Sigmoid colon (tissue), 4 donors: ENCODE results near the gene PLS3.

Source experiments
- POLR2A ChIP-seq, 2 donors: fragments of 450-650 bp; IDR thresholded peaks; one replicate each; pipeline ENCODE4 v1.6.1; 2016; ENCODE audit warnings: antibody characterized with exemption in 2 of 2, mild to moderate bottlenecking in 2 of 2, moderate library complexity in 2 of 2
- POLR2AphosphoS5 ChIP-seq, 4 donors: sonication (generic); formaldehyde crosslinking; IDR thresholded peaks; one replicate each; pipeline ENCODE4 v1.6.1; 2017; ENCODE audit warnings: antibody characterized with exemption in 4 of 4
- TF ChIP-seq, protein P1 (sequence below), 4 experiments: fragments of 450-650 bp in 3 of 4; fragments of 200-600 bp in 1 of 4; IDR thresholded peaks; one replicate each; pipeline ENCODE4 v1.5.1; 2016 to 2019; ENCODE audit warnings: antibody characterized with exemption in 4 of 4, mild to moderate bottlenecking in 3 of 4, moderate library complexity in 2 of 4

DNA sequence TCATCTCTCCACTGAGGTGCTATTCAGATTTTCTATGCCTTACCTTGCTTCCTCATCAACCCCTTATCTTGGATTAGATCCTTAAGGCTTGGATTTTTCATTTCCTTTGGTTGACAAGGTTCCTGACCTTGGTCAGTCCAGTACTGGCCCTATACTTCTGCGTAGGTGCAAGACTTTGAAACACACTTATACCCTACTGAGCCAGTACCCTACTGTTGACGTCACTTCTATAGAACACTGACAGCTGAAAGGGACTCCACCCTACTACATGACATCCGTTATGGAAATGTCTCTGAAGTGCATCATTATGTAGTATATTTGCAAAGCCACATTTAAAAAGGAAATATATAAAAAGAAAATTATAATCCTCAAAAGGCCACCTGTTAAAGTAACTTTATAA, 12.0 kb upstream of the PLS3 start:
- TF ChIP-seq, protein P1, sequence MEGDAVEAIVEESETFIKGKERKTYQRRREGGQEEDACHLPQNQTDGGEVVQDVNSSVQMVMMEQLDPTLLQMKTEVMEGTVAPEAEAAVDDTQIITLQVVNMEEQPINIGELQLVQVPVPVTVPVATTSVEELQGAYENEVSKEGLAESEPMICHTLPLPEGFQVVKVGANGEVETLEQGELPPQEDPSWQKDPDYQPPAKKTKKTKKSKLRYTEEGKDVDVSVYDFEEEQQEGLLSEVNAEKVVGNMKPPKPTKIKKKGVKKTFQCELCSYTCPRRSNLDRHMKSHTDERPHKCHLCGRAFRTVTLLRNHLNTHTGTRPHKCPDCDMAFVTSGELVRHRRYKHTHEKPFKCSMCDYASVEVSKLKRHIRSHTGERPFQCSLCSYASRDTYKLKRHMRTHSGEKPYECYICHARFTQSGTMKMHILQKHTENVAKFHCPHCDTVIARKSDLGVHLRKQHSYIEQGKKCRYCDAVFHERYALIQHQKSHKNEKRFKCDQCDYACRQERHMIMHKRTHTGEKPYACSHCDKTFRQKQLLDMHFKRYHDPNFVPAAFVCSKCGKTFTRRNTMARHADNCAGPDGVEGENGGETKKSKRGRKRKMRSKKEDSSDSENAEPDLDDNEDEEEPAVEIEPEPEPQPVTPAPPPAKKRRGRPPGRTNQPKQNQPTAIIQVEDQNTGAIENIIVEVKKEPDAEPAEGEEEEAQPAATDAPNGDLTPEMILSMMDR (IDR thresholded peaks at IDR 0.05) = no peak
- TF ChIP-seq POLR2A (IDR thresholded peaks at IDR 0.05) = no peak
- TF ChIP-seq POLR2AphosphoS5 (IDR thresholded peaks at IDR 0.05) = no peak
